ENCODE measurements around the gene DNAH10. TPM values are rescaled to one million over a fixed set of nuclear protein-coding genes. Genes with fewer than 3 reads are reported as not detected.

Gene DNAH10
- total RNA-seq, 6 experiments from 2014 or later = 0.19 to 1.1 (median 0.64) TPM

DNA sequence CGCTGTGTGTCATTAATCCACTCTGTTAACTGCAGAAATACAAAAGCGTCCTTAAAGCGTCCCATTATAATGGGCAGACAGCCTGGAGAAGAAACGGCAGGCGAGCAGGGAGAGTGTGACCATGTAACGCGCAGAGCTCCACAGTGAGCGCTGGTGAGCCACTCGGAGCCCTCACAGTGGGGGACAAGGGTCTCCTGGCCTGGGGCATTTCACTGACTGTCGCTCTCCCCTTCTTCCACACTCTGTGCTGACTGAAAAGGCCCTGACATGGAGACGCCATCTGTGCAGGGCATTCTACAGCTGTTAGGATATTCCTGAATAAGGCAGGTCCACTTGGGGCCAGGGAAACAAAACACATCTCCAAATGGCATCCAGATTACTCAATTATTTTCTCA is 186.3 kb downstream of the DNAH10 start:
- Mint-ChIP-seq H3K36me3 (ENCODE audit: low read depth) (peaks cover 17% of the 10 kb centered on the region), H3K27ac (no peak overlapping the region), H3K4me1 (ENCODE audit: low read depth) (peaks cover 24% of the 10 kb centered on the region), H3K27me3 (ENCODE audit: insufficient read depth) (no peaks in the 10 kb centered on the region), H3K4me3 (no peak overlapping the region), H3K9me3 (no peaks in the 10 kb centered on the region)
- no peak for DNase-seq
- TF ChIP-seq, protein P1, sequence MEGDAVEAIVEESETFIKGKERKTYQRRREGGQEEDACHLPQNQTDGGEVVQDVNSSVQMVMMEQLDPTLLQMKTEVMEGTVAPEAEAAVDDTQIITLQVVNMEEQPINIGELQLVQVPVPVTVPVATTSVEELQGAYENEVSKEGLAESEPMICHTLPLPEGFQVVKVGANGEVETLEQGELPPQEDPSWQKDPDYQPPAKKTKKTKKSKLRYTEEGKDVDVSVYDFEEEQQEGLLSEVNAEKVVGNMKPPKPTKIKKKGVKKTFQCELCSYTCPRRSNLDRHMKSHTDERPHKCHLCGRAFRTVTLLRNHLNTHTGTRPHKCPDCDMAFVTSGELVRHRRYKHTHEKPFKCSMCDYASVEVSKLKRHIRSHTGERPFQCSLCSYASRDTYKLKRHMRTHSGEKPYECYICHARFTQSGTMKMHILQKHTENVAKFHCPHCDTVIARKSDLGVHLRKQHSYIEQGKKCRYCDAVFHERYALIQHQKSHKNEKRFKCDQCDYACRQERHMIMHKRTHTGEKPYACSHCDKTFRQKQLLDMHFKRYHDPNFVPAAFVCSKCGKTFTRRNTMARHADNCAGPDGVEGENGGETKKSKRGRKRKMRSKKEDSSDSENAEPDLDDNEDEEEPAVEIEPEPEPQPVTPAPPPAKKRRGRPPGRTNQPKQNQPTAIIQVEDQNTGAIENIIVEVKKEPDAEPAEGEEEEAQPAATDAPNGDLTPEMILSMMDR (IDR thresholded peaks at IDR 0.05) = no peak

DNA sequence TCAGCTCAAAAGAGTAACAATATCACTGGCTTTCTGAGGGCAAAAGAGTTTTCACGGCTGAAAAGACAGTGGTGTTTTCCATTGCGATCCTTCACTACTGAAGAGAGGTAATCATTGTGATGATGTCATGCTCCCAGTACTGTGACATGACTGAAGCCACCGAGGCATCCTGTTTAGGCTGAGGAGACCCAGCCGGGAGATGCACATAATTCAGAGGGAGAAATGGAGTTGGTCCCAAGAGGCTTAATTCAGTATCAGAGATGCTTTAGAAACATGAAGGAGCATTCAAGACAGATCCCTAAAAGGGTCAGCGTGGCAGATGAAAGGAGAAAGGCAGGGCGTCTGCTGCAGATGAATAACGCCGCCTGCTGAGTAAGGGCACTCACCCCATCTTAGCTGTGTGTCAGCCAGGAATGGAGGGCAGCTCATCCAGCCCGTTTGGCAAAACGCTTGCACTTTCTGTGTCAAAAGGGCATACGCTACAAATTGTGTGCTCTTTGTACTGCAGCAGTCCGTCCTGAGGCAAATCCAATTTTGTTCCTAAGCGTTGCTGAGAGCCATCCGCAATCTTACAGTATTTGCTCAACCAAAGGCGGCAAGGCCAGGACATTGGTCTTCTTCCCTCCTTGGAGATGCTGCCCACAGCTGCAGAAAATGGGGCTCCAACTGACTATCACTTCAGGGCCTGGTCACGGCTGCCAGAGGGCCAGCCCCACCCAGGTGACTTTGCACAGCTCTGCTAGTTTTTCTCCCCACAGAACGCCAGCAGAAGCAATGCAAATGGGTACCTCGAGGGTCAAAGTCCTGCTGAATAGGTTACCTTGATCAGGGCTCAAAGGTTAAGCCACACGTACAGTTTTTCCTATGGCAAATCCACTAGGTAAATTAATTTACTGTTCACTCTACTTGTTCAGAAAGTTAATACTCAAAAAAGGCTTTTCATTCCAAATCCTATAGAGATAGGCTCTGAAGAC is 187.0 kb downstream of the DNAH10 start:
- Mint-ChIP-seq H3K9me3 (no peaks in the 10 kb centered on the region), H3K36me3 (ENCODE audit: low read depth) (peaks cover 17% of the 10 kb centered on the region), H3K4me1 (ENCODE audit: low read depth) (peaks cover 24% of the 10 kb centered on the region), H3K27me3 (ENCODE audit: insufficient read depth) (no peaks in the 10 kb centered on the region), H3K27ac (no peak overlapping the region), H3K4me3 (no peak overlapping the region)
- TF ChIP-seq, protein P1 (IDR thresholded peaks at IDR 0.05) = no peak
- DNase-seq = no peak

DNA sequence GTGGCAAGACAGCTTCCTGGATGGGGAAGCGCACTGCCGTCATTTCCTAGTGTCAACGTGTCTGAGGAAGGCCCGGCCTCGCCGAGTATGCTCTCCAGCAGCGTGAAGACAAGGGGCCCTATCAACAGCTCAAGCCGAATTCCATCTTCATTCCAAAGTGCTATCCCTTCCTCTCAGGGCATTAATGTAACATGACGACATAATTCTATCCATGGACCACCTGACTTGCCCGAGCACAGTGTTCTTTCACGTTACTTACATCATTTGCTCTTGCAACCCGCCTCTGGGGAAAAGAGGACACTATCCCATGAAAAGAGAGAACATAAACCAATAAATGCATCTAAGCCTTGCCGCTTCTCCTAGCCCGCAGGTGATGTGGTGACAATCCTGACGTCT is 187.7 kb downstream of the DNAH10 start:
- Mint-ChIP-seq H3K4me3 (no peak overlapping the region), H3K9me3 (no peaks in the 10 kb centered on the region), H3K36me3 (ENCODE audit: low read depth) (peaks cover 12% of the 10 kb centered on the region), H3K27me3 (ENCODE audit: insufficient read depth) (no peaks in the 10 kb centered on the region), H3K27ac (no peak overlapping the region), H3K4me1 (ENCODE audit: low read depth) (peaks cover 24% of the 10 kb centered on the region)
- DNase-seq = no peak
- TF ChIP-seq, protein P1 (IDR thresholded peaks at IDR 0.05) = no peak

DNA sequence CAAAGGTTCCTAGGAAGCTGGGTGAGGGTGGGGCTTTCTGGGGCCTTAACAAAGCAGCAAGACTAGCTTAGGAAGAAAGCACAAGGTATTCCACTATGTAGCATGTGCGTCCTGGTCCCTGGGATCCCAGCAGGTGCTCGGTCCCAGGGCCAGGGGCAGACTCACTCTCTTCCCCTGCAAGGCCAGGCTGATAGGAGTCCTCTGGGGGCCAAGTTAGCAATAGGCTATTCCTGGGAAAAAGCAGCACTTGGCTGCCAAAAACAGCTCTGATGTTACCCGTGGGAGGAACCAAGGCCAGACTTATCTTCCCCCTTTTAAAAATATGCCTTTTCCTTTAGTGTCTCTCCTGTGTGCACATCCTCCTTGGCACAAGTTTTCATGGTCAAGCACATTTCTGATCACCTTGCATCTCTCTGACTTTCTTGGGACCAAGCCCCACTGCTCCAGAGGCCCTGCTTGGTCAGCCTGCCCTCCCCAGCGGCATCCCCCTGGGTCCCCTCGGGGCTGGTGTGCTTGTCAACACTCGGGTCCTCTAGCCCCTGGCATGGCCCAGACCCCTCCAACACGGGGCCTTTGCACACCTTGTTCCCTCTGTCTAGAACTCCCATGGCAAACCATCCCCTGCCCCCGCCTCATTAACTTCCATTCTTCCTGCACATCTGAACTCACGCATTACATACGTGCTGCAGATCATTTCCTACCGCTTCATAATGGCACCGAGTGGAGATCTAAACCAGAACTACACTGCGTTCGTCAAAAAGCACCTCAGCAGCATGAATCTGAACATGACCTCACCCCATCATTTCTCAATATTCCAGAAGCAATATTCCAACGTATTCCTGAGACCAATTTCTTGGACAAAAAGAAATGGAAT is 188.6 kb downstream of the DNAH10 start:
- peaks cover 24% of the 10 kb centered on the region for H3K4me1 Mint-ChIP-seq (ENCODE audit: low read depth)

DNA sequence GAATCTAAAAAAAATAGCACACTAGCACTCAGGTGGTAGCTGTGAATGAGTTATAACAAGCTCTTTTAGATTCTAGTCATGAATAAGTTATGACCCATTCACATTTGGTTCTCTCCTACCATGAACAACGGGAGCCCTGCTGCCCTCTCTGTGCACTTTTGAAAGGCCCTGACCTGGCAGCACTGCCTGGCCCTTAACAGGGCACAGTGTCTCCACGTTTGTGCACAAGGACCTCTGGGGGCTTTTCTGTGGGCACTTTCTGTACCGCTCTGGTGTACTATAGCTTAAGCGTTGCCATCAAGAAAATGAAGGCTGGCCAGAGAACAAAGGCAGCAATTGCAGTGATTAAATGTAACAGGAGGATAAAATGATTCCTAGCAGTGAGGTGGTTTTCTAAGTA is 189.4 kb downstream of the DNAH10 start:
- no peak for DNase-seq
- Mint-ChIP-seq H3K27ac (peak overlapping the region; percentile 40; the same call in 1 of the 2 replicates), H3K4me1 (ENCODE audit: low read depth) (peaks cover 24% of the 10 kb centered on the region), H3K9me3 (no peaks in the 10 kb centered on the region), H3K36me3 (ENCODE audit: low read depth) (peaks cover 13% of the 10 kb centered on the region), H3K4me3 (peak overlapping the region; percentile 9; the same call in 1 of the 2 replicates), H3K27me3 (ENCODE audit: insufficient read depth) (no peaks in the 10 kb centered on the region)
- TF ChIP-seq, protein P1 (IDR thresholded peaks at IDR 0.05) = no peak

More for the DNA sequence above, 188.6 kb downstream of the DNAH10 start:
- TF ChIP-seq, protein P1 (IDR thresholded peaks at IDR 0.05) = no peak
- Mint-ChIP-seq H3K4me3 (no peak overlapping the region), H3K27me3 (ENCODE audit: insufficient read depth) (no peaks in the 10 kb centered on the region), H3K36me3 (ENCODE audit: low read depth) (peaks cover 11% of the 10 kb centered on the region), H3K9me3 (no peaks in the 10 kb centered on the region), H3K27ac (no peak overlapping the region)
- no peak for DNase-seq
